Ammon's horn (tissue), 1 donor: Measurements from ENCODE around the gene CBLN3.

Experiments
- DNase-seq: peaks from one replicate; pipeline ENCODE4 v3.0.0-alpha.2; 2016; ENCODE audit warnings: low spot score

CBLN3 gene

DNA sequence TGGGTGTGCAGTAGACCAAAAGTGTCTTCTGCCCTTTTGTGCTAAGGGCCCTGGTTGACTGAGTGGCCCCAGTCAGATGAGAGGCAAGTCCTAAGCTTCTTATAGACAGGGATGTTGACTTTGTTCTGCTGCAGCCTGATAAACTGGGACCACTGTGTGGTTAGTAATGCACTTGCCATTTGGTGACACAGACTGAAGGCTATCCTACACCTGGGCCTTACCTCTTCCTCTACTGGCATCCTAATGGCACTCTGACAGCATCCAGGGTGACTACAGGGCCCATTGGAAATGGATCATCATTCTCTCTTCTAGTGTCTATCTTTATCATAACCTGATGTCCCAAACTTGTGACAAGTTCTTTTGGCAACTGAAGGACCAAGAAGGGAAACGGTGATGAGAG, 9.8 kb upstream of the CBLN3 start:
- DNase-seq: no peak

DNA sequence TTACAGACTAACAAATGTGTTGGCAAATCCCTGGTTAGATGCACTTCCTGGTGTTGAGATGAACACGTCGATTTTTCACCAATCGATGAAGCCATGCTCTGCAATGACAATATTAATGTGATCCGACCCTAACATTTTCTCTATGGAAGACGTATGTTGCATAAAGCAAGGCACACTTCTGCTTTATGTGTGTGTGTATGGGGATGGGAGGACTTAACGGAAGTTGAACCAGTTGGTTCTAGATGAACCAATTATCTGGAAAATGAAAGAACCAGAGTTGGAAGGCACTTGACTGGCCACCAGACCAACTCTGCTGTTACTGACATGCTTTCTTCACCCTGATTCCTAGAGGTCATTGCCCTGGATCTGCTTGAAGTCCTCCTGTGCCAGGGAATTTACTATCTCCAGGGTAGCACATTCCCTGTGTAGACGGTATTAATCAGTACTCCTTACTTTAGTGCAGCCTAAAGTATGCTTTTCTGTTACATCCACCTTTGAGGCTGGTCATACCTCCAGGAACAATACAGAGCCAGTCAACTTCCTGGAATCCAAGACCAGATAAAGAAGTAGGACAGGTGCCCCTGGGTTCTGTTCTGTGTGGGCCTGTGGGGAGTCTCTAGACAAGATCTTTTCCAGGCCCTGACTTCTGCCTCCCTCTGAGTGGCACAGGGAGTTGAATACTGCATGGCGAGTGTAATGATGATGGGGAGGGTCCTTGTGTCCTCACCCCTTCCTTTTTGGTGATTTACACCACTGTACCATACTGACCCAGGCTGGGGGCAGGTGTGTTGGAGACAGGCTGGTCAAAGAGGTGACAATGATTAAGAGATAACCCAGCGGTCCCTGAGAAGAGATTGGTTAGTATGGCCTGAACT, 9.0 kb upstream of the CBLN3 start:
- DNase-seq: no peak

DNA sequence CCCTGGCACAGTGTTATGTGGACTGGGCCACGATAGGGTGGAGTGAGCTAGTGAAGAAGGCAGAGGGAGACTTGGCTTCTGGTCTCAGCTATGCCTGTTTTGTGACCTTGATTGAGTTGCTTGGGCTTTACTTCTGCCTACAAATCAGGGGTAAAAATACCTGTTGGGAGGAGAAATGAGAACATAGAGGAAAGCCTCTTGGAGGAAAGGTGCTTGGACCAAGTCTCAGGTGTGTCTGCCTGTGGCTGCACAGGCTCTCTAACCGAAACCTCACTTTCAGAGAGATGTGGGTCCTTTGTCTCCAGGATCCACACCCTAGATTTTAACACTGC, 8.2 kb upstream of the CBLN3 start:
- no peak for DNase-seq

DNA sequence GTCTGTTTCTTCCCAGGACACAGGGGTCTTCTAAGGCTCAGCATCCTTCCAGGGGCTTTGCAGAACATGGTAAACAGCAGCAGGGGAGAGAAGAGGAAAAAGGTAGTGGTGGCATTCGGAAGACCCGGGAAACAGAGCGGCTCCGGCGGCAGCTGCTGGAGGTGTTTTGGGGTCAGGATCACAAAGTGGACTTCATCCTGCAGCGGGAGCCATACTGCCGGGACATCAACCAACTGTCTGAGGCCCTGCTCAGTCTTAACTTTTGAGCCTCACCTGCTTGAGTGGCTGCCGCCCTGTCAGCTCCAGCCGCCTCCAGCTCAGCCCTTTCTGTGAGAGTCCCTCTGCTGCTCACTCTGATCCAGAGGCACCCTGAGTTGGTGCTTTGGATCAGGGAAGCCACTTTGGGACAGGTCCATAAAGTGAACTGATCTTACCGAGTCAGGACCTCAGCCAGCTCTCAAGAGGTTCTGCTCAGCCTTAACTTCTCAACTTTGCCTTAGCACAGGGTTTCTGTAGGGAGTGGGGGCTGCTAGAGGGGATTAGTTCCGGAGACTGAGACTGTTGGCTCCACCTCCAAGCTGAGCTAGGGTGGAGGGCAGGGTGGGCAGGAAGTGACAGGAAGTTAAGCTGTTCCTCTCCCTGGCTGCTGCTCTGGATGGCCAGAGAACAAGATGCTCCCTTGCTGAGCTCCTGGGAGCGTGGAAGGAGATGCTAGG, 7.7 kb upstream of the CBLN3 start:
- DNase-seq: no peak

DNA sequence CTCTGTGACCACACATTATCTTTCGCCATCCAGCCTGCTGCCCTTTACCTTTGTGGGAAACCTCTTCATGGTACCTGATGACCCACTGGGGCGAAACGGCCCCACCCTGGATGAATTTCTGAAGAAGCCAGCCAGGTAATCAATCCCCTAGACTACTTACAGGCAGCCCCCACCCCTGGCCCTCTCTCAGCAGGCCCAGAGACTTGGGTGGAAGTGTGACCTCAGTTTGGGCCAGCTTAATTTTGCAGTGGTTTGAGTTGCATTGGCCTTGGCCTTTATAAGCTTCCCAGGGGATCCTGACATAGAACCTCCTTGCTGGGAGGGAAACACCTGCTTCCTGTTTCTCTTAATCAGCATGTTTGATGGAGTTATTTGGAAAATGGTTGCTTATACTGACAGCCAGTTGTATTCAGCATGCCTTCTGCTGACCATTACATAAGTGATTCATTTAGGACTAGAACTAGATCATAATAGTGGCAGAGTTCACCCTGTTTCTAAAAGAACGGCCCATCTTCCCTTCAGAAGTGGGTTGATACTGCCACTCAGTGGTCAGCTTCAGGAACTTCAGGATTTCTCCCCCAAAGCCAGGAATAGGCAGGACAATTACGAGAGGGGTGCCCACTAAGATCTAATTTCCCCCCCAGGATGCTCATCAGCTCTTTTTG, 7.0 kb upstream of the CBLN3 start:
- DNase-seq: peak; percentile 83

DNA sequence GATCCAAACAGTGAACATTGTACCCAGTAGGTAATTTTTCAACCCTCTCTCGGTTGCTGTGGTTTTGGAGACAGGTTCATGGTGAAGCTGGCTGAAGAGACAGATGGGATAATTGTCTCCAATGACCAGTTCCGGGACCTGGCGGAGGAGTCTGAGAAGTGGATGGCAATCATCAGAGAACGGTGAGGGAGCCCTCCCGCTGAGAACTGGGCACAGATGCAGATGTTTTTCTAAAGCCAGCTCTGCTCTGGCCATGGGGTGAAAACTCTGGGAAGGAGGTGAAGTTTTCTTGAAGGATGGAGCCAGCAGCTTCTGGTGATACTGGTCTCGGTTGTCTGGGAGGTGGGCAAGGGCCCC, 6.5 kb upstream of the CBLN3 start:
- no peak for DNase-seq

DNA sequence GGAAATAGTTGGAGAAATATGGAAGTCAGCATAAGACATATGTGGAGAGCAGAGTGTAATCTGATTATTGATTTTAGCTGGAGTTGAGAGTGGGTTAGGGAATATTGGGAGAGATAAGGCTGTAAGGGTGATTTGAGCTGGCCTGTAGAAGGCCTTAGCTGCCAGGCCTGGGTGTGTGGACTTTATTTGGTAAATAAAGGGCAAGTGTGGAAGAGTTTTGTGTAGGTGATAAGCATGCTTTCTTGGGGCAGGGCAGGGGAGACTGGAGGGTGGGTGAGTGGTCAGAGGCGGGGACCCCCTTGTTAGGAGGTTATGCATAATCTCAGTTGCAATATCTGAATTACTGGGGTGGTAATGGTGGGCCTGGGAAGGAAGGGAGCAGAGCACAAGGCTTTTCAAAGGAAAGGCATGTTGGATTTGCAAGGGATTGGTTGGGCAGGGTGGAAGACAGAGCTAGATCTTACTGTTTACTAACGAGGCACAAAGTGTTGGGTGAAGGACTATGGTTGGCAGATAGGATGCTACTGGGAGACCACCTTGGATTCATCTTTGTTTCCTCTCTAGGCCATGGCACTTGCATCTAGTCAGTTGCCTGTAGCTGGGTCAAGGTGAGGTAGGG, 5.8 kb upstream of the CBLN3 start:
- DNase-seq: no peak

DNA sequence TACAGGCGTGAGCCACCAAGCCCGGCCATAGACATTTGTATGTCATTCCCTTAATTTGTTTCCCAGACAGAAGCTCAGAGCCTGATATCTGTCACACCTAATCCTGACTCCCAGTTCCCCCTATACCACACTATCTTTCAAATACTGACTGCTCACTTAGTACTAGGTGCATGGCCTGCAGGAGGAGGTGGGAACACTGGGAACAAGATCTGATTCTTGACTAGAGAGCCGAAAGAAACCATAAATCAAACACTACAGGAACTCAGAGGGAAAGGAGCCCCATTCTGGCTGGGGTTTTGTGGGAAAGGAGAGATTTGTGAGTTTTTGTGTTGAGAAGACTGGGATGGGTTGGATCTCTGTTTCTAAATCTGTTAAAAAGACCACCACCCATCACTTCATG, 5.2 kb upstream of the CBLN3 start:
- DNase-seq: no peak

DNA sequence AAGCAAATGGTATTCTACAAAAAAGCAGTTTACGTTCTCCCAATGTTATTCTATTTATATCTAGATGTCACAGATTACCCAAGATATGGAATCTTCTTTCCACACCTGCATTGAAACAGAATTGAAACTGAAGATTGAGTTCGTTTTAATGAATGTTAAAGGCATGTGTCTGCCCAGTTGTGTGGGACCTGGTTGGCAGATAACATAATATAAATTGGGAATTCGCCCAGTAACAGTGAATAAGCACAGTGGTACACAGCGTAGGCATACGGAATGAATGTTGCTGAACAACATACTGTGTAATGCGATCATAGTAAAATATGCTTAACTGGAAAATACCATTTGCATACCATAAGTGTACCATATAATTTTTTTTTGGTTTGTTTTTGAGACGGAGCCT, 4.6 kb upstream of the CBLN3 start:
- DNase-seq: peak; percentile 31

DNA sequence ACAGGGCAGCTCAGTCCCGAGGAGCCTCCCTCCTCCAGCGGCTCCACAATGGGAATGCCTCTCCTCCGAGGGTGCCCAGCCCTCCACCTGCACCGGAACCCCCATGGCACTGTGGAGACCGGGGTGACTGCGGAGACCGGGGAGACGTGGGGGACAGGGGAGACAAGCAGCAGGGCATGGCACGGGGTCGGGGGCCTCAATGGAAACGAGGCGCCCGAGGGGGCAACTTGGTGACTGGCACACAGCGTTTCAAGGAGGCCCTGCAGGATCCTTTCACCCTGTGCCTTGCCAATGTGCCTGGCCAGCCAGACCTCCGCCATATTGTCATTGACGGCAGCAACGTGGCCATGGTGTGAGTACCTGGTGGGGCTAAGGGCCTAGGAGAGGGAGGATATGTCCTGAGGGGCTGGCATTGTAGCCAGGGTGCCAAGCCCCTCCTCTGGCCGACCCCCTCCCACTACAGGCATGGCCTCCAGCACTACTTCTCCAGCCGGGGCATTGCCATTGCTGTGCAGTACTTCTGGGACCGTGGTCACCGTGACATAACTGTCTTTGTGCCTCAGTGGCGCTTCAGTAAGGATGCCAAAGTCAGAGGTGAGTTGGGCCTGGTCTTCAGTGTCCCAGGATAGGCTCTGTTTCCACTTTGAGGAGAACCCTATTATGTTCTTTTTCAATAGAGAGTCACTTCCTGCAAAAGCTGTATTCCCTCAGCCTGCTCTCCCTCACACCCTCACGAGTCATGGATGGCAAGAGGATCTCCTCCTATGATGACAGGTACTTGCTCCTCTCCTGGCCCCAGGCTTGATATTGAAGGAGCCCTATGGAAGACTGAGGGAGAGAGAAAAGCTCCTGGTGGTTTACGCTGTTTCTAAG, 3.0 kb upstream of the CBLN3 start:
- DNase-seq: no peak

DNA sequence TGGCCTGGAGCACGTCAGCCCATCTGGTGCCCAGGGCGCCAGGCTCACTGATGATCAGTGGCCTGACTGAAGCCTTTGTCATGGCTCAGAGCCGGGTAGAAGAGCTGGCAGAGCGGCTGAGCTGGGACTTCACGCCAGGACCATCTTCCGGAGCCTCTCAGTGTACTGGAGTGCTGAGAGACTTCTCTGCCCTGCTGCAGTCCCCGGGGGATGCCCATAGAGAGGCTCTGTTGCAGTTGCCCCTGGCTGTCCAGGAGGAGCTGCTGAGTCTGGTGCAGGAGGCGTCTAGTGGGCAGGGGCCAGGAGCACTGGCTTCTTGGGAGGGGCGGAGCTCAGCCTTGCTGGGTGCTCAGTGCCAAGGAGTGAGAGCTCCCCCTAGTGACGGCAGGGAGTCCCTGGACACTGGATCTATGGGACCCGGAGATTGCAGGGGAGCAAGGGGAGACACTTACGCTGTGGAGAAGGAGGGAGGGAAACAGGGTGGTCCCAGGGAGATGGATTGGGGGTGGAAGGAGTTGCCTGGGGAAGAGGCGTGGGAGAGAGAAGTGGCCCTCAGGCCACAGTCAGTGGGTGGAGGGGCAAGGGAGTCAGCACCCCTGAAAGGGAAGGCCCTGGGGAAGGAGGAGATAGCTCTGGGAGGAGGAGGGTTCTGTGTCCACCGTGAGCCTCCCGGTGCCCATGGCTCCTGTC, 2.2 kb upstream of the CBLN3 start:
- DNase-seq: peak; percentile 92

DNA sequence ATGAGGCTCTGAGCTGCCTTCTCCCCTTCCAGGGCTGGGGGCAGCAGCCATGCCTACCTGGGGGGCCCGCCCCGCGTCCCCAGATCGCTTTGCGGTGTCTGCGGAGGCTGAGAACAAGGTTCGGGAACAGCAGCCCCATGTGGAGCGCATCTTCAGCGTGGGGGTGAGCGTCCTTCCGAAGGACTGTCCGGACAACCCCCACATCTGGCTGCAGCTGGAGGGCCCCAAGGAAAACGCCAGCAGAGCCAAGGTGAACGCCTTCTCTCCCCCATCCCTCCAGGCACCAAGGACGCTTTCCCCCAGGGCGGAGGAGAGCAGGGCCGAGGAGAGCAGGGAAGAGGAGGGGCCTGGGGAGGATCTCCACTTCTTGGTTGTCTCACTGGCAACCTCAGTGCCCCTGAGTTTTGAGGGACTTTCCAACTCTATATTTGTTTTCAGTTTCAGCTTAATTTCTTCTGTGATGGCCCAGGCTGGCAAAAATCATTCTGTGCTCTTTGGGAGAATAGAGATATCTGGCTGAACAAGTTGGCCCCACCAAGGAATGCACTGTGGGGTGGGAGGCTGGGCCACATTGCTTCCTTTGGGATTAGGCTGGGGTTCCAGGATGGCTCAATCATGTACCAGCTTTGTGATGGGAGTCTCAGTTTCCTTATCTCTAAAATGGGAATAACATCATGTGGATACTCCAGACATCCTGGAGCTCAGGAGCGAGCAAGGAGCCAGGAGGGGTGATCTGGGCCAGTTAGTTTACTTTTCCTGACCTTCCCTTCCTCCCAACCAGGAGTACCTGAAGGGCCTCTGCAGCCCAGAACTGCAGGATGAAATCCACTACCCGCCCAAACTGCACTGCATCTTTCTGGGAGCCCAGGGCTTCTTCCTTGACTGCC, 1.5 kb upstream of the CBLN3 start:
- DNase-seq: no peak

DNA sequence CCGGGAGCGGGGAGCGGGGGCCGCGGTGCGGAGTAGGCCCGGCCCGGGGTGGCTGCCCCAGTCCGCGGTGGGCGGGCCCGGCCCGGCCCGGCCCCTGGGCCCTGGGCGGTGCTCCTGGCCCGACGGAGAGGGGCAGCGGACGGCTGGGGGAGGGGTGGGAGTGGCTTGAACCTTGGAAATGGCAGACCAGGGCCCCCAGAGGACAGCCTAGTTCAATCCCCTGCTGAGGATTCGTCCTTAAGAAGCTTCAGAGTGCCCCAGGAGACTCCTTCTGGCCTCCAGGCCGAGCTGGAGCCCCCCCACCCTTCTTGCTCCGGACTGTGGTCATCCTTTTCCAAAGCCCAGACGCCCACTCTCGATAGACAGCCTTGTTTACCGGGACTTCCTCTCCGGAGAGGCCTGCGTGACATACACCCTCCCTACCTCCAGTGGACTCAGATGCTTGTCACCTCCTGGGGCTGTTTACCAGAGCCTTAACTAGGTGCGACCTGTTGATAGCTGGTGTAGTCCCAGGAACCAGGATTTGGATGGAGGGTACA, 744 bp upstream of the CBLN3 start:
- DNase-seq: peak; percentile 49

DNA sequence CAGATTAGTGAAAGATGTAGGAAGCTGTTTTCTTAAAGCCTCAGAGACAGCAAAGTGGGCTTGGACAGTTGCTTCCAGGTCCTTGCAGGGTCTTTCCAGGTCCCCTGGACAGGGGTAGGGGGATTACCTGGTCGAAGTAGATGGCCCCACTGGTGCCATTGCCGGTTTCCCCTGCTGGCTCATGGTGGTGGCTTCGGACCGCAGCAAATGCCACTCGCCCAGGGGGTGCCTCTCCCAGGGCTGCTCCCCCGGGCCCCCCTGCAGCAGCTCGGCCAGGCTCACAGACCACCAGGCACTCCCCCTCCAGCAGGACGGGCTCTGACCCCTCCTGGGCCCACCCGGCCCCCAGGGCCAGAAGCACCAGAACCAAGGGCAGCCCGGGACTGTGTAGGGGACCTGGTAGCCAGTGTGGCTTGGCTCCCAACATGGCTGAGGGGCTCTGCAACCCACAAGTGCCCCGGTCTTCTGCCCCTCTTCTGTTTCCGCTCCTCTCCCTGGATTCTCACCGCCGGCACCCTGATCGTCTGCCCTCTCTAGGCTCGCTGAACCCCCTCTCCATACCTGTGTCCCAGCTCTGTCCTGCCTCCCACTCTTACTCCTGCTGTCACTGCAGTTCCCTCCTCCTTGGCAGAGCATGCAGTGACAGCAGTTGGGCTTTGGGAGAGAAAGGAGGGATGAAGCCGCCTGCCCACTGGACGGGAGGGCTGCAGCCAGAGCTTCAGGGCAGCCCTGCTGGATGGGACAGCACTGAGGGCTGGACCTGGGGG, 657 bp downstream of the CBLN3 start:
- DNase-seq: no peak

DNA sequence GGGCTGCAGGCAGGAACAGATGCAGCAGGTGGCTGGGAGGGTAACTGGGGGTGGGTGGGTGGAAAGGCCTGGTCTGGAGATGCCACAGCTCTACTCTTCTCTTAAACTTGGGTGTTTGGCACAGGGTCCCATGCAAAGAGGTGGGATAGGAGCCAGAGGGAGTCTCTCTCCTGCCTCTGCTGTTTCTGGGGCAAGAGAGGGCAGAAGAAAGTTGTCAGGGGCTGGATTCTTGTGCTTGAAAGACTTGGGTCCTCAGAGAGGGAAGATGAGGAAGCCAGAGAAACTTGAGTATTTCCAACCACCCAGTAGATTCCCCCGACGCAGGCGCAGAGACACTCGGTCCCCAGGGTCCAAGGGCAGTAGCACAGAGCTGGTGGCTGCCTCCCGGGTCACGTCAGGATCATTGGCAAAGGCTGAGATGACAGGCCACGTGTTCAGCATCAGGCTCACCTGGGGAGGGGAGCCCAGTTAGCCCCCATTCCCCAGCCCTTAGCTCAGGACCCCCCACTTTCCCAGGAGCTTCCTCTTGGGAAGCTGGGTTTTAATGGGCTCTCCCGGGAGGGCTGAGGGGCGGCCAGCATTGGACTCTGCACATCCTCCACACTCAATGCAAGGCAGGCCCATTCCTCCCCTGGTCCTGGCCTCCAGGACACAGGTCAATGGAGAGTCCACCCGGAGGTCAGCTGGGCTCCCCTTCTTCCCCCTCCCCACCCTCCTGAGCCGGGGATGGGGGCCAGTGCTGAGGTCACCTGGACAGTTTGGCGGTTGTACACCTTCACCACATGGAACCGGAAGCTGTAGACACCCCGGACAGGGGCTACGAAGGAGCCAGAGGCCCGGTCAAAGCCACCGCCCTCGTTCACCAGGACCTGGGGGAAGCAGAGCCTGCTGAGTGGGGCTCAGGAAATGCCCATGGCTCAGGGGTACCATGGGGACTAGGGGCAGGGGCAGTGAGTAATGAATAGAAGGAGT, 1.6 kb downstream of the CBLN3 start:
- DNase-seq: no peak

DNA sequence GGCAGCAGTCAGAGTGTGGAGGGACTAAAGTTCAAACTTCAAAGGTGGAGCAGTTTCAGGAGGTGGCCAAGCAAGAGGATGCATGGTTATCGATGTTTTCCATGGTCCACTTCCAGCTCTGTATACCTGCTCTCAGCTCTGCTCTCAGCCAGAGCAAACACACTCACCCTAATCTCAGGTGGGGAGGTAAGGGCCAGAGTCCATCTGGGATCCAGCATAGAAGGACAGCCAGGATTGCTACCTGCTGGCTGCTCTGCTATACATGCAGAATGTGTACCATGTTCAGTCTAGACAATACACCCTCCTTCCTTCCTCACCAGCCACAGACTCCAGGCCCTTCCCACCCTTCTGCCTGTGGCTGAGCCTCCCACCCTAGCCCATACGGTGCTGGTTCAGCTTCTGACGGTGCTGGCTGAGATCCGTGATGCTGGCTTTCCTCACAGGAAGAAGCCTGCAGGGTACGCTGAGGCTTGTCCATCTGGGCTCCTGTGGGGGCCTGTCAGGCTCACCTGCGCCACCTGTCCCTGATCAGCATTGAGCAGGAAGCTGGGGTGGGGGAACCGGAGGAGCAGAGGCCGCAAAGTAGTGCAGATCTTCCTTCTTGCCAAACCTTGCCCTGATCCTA, 2.4 kb downstream of the CBLN3 start:
- no peak for DNase-seq

DNA sequence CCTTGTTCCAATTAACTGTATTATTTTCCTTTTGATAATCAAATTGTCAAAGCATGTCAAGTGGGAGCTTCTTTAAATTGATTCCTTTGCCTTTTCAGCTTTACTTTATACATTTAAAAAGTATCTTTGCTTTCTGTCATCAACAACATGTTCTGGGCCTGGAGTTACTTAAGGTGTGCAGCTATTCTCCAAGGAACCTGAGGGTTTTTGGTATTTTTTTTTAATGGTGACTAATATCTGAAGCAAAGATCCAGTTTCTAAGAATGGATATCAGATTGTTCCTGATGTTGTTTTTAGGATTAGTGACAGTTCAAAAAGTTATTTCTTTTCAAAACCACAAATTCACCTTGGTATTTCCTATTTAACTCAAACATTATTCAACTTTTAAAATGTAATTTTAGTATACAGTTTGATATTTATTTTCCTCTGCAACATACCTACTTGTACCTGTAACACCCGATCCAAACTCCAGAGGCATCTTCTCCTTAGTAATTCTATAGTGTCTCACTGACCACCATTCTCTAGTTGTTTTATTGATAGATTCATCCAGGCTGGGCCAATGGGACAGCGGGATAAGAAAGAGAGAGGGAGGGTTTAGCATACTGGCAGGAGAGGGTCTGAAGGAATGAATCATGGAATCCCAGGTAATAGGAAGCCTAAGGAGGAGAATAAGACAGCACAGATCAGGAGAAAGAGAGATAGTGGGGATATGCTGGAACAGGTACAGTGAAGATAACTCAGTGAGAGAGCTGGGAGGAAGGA, 3.1 kb downstream of the CBLN3 start:
- no peak for DNase-seq
